GM21619 (cell line): ENCODE results near the gene SH2D3A.

ENCODE experiments used
- ATAC-seq: cut with Tn5 transposase; IDR thresholded peaks from one replicate; pipeline ENCODE4 v1.9.1; 2021; ENCODE audit not compliant: unreplicated experiment

SH2D3A gene

DNA sequence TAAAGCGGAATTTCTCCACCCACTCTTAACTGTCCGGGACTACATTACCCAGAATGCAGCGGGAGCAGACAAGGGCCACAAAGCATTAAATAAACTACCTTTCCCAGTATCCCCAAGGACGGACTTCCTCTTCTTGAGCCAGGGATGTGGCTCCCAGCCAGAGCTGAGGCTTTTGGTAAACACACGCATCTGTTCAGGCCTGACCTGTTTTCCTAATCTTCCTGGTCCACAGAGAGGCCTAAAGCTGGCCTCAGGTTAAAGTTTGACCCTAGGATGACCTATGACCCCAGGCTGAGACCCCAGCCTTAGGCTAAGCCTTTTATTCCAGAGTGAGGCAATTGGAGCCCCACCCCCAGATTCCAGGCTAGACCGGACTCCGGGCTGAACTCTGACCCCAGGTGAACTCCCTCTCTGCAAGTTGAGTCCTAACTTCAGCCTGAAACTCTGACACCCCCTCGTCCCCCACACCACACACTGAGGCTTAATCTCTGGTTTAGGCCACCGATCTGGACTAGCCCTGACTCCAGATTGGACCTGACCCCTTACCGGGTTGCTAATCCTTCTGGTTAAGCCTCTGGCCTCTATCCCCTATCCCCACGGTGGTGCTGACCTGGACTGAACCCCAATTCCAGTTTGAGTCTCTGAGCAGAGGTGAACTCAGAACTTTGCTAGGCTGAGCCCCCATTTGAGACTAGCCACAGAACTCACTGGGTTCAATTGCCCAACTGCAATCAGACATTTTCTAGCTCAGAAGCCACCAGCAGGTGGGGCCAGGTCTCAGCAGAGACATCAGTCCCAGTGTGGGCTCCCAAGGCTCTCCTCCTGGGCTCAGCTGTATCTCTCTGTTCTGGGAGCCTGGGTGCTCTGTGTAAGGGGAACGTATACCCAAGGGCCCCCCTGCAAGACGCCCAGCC is 29.1 kb downstream of the SH2D3A start:
- no peak for ATAC-seq

DNA sequence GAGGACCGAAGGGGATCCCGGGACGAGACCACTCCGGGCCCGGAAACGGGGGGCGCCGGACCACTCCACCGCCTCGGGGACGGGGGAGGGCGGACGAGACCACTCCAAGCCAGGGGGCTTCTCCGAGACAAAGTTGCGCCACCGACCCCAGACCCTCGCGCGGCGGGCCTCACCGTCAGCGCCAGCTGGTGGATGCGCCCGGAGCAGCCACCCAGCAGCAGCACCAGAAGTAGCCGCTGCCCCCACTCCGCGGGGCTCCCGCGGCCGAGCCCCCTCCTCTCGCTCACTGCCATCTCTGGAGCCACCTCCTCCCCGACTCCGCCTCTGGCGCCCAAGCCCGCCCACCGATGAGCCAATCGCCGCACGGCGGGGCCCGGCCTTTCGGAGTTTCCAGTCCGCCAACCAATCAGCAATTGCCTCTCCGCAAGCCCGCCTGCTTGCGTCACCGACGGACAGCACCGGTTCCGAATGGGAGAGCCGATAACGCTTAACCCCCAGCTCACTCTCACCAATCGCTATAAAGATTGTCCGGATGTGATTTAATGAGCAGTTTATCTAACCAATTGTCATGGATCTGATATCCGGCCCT is 29.9 kb downstream of the SH2D3A start, which contains the start of gene GPR108:
TSS of gene GPR108 (minus strand) at position 297 of the 589 bp plus-strand sequence. CDS start at position 293, 4 bp downstream.
- ATAC-seq = peak; percentile 52

GRCh38 chr19:6736917-6737283 is 30.3 kb downstream of the SH2D3A start:
- no peak for ATAC-seq

DNA sequence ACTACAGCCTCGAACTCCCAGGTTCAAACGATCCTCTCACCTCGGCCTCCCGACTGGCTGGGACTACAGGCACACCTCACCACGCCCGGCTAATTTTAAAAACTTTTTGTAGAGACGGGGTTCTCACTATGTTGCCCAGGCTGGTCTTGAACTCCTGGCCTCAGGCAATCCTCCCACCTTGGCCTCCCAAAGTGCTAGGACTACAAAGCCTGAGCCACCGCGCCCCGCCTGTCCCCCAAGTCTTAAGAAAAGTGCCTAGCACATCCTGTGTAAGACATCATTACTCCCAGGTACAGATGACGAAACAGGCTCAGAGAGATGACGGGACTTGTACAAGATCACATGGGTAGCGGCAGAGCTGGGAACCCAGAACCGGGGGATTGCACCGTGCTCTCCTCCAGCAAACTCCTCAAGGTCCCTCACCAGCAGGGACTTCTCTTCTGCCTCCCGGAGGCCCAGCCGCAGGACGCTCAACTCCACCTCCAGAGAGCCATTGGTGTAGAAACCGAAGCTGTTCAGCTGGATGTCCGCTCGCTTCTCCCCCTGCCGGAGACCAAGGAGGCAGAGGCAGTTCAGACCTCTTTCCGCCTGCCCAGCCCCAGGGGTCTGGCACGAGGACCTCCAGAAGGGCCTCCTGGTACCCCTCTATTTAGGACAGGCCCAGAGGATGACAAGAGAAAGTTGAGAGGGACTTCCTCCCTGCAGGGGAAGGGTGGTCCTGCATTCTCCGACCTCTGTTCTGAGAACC is 30.9 kb downstream of the SH2D3A start:
- ATAC-seq = no peak

DNA sequence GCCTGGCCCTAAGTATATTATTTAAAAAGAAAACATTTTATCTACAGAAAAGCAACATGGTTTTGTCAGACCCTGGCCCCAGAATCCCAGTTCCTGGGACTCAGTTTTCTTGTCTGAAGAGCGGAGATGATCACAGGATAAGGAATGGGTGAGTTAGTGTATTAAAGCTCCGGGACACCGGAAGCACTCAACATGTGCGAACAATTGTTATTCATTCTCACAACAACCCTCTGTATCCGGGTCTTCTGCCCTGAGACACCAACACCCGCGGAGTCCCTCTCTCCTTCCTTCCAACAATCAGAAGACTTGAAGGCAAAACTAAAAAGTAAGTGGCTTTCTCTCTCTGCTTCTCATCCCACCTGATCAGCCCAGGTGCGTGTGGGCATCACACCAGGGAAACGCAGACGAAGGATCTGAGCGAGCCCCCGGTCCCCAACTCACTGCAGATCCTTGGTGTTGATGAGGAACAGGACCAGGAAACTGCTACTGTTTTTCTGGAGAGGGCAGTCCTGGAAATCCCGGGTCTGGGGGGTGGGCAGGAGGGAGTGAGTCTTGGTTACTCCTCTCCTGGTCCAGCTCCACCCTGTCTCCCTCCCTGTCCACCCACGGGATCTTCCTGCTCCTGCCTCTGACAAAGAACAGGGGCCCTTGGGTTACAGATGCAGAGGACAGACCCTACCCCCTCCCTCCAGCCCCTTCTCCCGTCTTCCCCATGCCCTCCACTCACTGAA is 31.9 kb downstream of the SH2D3A start:
- ATAC-seq = no peak

GRCh38 chr19:6734096-6734696 is 33.0 kb downstream of the SH2D3A start:
- no peak for ATAC-seq

DNA sequence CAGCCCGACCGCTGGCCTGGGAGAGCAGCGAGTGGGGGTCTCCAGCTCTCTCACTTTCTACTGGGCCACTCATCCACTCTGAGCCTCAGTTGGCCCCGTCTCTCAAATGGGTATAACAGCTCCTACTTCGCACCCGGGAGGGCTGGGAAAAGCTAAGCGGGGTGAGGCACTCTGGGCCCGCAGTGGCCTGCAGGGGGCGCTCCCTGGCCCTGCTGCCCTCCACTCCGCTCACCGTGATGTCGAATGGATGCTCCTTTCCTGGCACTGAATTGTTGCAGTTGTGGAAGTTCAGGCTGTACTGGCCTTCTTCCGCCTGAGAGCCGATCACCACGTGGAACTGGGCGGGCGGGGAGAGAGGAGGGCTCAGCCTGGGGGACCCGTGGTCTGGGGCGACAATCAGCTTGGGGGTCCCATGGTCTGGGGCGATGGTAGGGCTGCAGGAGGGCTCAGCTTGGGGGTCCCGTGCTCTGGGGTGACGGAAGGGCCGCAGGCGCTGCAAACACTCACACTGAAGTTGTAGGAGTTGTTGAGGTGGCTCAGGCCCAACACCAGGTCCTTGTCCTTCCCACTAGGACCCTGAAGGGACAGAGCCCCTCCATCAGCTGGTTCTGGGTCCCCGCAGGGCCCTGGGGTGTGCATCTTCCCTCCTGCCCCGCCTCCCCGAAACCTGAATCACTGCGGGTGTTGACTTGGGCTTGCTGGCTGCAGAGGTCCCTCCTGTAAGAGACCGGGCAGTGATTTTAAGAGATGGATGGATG is 33.7 kb downstream of the SH2D3A start:
- no peak for ATAC-seq

DNA sequence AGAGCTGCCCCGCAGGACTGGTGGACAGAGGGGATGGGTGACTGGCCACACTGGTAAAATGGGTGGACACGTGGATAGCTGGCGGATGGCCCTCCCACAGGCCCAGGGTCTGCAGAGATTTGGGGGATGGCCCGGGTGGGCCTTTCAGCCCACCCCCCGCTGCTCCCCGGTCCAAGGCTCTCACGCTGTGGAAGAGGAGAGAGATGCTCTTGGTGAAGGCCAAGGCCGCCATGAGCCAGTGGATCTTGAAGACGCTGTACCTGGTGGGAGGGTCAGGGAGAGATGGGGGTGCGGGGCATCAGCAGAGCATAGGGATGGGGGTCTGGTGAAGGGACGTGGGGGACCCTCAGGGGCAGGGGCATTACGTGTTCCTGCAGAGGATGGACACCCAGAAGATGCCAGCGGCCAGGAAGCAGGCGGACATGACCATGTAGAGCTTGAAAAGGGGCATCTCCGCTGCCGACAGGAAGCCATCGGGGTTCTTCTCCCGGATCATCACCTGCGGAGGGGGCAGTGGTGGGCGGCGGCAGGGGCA is 34.4 kb downstream of the SH2D3A start:
- no peak for ATAC-seq

GRCh38 chr19:6731822-6732221 is 35.4 kb downstream of the SH2D3A start:
- no peak for ATAC-seq

- ATAC-seq = no peak
Measured at GRCh38 chr19:6730941-6731670, 36.1 kb downstream of the SH2D3A start.

GRCh38 chr19:6730153-6730804 is 37.0 kb downstream of the SH2D3A start:
- no peak for ATAC-seq

DNA sequence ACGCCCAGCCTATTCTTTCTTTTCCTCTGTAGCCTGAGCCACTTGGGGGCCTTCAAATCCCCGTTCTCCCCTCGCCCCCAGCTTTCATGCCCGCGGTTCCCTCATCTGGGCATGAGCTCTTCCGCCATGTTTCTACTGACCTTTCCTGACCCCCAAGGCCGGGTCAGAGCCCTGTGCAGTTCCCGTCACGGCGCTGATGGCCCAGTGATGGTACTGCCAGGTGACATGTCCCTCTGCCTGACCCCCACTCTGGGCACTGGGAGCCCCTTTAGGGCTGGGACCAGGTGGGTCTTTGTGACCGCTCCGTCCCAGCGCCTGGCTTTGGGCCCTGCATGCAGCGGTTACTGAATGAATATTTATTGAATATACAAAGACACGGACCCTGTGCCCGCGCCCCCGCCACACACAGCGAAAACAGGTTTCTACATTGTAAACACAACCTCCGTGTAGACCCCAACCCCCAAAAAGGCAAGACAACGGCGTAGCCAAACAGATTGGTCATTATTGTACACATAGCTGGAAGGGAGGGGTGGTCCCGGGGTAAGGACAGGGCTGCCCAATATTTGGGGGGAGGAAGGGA is 37.6 kb downstream of the SH2D3A start:
- ATAC-seq = no peak

DNA sequence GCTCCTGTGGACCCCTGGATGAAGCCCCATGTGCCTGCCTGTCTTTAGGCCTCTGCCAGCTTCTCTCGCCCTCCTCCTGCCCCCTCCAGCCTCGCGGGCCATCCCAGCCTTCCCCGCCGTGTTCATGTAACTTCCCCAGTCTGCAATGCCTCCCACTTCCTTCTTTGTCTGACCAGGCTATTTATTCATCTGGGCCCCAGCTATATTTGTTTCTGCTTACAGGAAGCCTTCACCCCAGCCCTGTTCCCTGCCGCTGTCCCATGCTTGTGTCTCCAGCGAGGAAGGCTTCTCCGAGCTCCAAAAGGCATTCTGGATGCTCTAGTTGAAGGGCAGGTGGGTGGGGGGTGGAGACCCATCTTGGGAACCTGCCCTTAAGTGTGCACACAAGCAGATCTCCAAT is 38.9 kb downstream of the SH2D3A start:
- no peak for ATAC-seq

DNA sequence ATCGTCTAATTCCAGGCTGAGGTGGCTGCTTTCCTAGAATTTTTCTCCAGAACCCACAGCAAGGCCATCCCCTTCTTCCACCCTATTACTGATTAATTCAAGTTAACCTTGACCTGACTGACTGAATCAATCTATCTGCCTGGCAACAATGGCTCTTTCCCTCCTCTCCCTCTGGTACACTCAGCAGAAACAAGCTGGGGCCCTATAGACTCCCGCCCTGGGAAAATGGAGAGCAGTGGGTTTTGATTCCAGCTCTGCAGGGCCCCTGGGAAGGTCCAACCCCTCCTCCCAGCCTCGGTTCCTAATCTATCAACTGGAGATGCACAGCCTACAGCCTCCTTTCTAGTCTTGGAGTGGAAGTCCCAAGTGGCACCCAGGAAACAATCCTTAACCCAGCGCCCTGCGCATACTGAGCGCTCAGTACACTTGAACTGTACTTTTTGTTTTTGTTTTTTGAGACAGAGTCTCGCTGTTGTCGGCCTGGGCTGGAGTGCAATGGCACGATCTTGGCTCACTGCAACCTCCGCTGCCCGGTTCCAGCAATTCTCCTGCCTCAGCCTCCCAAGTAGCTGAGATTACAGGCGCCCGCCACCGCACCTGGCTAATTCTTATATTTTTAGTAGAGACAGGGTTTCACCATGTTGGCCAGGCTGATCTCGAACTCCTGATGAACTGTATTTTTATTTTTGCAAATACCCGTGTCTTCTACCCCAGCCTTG is 41.6 kb downstream of the SH2D3A start:
- no peak for ATAC-seq

DNA sequence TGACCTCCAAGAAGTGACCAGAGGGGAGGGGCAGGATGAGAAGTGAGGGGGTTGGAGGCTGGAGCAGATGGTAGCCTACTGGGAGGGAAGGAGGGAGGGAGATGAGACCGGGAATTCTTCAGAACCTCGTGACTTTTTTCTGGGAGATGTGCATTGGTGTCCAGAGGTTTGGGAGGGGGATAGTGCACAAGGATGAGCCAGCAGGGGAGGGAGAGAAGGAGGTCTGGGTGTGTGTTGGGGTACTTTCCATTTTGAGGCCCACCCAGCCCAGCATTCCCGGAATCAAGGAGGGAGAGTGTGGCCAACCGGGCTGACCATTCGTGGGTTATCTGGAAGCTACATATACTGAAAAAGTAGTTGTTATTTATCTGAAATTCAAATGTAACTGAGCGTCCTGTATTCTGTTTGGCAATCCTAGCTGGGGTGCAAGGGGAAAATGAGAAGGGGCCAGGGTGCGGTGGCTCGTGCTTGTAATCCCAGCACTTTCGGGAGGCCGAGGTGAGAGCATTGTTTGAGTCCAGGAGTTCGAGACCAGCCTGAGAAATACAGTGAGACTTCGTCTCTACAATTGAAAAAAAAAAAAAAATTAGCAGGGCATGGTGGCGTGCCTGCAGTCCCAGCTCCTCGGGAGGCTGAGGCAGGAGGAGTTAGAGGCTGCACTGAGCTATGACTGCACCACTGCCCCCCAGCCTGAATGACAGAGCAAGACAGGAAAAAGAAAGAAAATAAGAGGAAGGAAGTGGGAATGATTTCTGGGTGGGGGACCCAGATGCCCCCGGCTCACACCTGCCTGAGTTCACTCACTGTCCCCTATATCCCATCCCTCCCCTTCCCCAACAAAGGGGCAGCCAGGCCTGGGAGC is 42.4 kb downstream of the SH2D3A start:
- no peak for ATAC-seq

GRCh38 chr19:6723738-6724137 is 43.5 kb downstream of the SH2D3A start:
- ATAC-seq = no peak
